ENCODE results near the gene GPC3. TPM values are rescaled to one million over a fixed set of nuclear protein-coding genes. Genes with fewer than 3 reads are reported as not detected.
"Not testable (repeated sequence)": the region's sequence is repeated elsewhere in the genome, so short reads cannot be mapped to it uniquely, and the experiment has no call there.

The GPC3 gene
- total RNA-seq, 1 experiment from 2014 or later: not detected

- Histone ChIP-seq H3K4me1 (ENCODE audit: low read length) (peaks cover 5% of the 10 kb centered on the region), H3K27ac (ENCODE audit: low read length) (no peak overlapping the region), H3K27me3 (ENCODE audit: low read length) (no peaks in the 10 kb centered on the region), H3K9ac (ENCODE audit: low read length) (no peak overlapping the region), H3K4me2 (ENCODE audit: low read depth, low read length, poor library complexity, severe bottlenecking) (no peak overlapping the region), H3K4me3 (ENCODE audit: low read length) (no peak overlapping the region), H2AFZ (ENCODE audit: low read length) (no peak overlapping the region), H3K9me2 (replicated peaks; ENCODE audit: insufficient read depth, low read length) (no peaks in the 10 kb centered on the region), H4K20me1 (ENCODE audit: insufficient read depth, low read depth, low read length) (no peaks in the 10 kb centered on the region), H3K79me2 (ENCODE audit: low read length) (no peaks in the 10 kb centered on the region), H3K36me3 (ENCODE audit: insufficient read depth, low read length) (no peaks in the 10 kb centered on the region), H3K9me3 (ENCODE audit: low read length) (no peaks in the 10 kb centered on the region)
- no peak for DNase-seq
These were observed 242.6 kb downstream of the GPC3 start for GRCh38 chrX:133742602-133743305.

DNA sequence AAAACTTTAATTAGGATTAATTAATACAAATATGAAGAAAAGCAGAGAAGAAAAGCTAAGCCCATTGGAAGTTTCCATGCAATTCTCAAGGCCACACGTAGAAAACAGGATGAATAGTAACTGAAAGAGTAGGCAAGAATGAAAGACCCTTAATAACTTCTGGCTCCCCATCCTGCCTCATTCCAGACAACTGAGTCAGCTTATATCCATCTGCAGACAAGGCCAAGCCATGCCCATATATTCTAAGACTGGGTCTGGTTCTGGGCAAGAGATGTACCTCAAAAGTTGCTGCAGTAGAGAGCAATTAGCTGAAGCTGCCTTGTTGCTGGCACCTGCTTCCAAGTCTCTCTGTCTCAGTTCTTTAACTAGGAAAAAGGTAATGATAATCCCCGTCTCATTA lies 244.1 kb downstream of the GPC3 start:
- Histone ChIP-seq H3K79me2 (ENCODE audit: low read length) (no peaks in the 10 kb centered on the region), H3K4me1 (ENCODE audit: low read length) (peaks cover 5% of the 10 kb centered on the region), H3K27ac (ENCODE audit: low read length) (no peak overlapping the region), H3K9me3 (ENCODE audit: low read length) (no peaks in the 10 kb centered on the region), H3K9me2 (replicated peaks; ENCODE audit: insufficient read depth, low read length) (no peaks in the 10 kb centered on the region), H3K4me2 (ENCODE audit: low read depth, low read length, poor library complexity, severe bottlenecking) (no peak overlapping the region), H3K9ac (ENCODE audit: low read length) (no peak overlapping the region), H3K27me3 (ENCODE audit: low read length) (no peaks in the 10 kb centered on the region), H3K4me3 (ENCODE audit: low read length) (no peak overlapping the region), H3K36me3 (ENCODE audit: insufficient read depth, low read length) (no peaks in the 10 kb centered on the region), H4K20me1 (ENCODE audit: insufficient read depth, low read depth, low read length) (no peaks in the 10 kb centered on the region), H2AFZ (ENCODE audit: low read length) (no peak overlapping the region)
- DNase-seq: no peak

DNA sequence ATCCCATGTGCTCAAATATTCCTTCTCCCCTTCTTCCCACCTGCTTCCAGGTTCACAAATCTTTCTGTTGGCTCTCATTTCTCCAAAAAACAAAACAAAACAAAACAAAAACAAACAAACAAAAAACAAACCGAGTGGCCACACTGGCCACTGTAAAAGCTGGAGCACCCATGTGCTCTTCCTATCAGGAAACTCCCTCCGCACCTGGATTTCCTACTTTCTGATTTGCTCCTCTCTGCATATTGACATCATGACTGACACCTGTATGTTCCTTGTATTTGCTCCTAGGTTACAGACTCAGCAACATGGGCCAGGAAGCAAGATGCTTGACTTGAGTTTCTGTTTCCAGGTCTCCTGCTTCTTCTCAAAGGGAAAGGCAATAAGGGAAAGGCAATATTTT lies 258.8 kb downstream of the GPC3 start:
- Histone ChIP-seq H4K20me1 (ENCODE audit: insufficient read depth, low read depth, low read length) (no peaks in the 10 kb centered on the region), H2AFZ (ENCODE audit: low read length) (no peak overlapping the region)

DNA sequence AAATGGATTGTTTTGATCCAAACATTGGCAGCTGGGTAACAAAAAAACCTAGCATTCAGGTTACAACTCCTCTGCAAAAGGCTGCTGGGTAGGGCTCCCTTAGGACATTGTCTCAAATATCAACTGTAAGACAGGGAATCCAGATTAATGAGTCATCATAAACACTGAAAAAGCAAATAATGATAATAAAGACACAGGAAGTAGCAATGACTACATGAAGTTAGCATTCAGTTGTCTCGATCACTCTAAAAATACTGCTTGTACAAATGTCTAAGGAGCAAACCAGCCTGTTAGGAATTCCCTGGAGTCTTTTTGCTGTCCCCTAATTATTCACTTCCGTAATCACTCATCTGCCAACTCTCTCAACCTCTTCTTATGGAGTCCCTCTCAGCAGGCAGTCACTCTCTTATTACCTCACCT lies 259.2 kb downstream of the GPC3 start:
- Histone ChIP-seq H3K9me2 (replicated peaks; ENCODE audit: insufficient read depth, low read length) (no peaks in the 10 kb centered on the region), H3K4me2 (ENCODE audit: low read depth, low read length, poor library complexity, severe bottlenecking) (no peak overlapping the region), H4K20me1 (ENCODE audit: insufficient read depth, low read depth, low read length) (no peaks in the 10 kb centered on the region), H3K27me3 (ENCODE audit: low read length) (no peaks in the 10 kb centered on the region; the same call in 1 of the 2 replicates), H3K36me3 (ENCODE audit: insufficient read depth, low read length) (no peaks in the 10 kb centered on the region), H2AFZ (ENCODE audit: low read length) (no peak overlapping the region), H3K4me1 (ENCODE audit: low read length) (no peaks in the 10 kb centered on the region), H3K4me3 (ENCODE audit: low read length) (no peak overlapping the region), H3K9ac (ENCODE audit: low read length) (no peak overlapping the region), H3K79me2 (ENCODE audit: low read length) (no peaks in the 10 kb centered on the region), H3K27ac (ENCODE audit: low read length) (no peak overlapping the region), H3K9me3 (ENCODE audit: low read length) (no peaks in the 10 kb centered on the region)
- no peak for DNase-seq

More for the DNA sequence above, 258.8 kb downstream of the GPC3 start:
- no peak overlapping the region for H3K27ac ChIP-seq (ENCODE audit: low read length)
- no peak for DNase-seq
- H3K9ac ChIP-seq (ENCODE audit: low read length): no peak overlapping the region
- no peaks in the 10 kb centered on the region for H3K9me2 ChIP-seq (replicated peaks; ENCODE audit: insufficient read depth, low read length)
- H3K4me1 ChIP-seq (ENCODE audit: low read length): no peaks in the 10 kb centered on the region
- no peak overlapping the region for H3K4me2 ChIP-seq (ENCODE audit: low read depth, low read length, poor library complexity, severe bottlenecking)
- no peaks in the 10 kb centered on the region for H3K36me3 ChIP-seq (ENCODE audit: insufficient read depth, low read length)
- no peaks in the 10 kb centered on the region; the same call in 1 of the 2 replicates for H3K27me3 ChIP-seq (ENCODE audit: low read length)
- no peaks in the 10 kb centered on the region for H3K79me2 ChIP-seq (ENCODE audit: low read length)
- no peaks in the 10 kb centered on the region for H3K9me3 ChIP-seq (ENCODE audit: low read length)
- H3K4me3 ChIP-seq (ENCODE audit: low read length): no peak overlapping the region

- no peaks in the 10 kb centered on the region for H4K20me1 ChIP-seq (ENCODE audit: insufficient read depth, low read depth, low read length)
- H3K27ac ChIP-seq (ENCODE audit: low read length): no peak overlapping the region
- no peaks in the 10 kb centered on the region for H3K9me2 ChIP-seq (replicated peaks; ENCODE audit: insufficient read depth, low read length)
- no peak overlapping the region for H3K4me2 ChIP-seq (ENCODE audit: low read depth, low read length, poor library complexity, severe bottlenecking)
- no peaks in the 10 kb centered on the region for H3K36me3 ChIP-seq (ENCODE audit: insufficient read depth, low read length)
- H2AFZ ChIP-seq (ENCODE audit: low read length): no peak overlapping the region
- H3K4me1 ChIP-seq (ENCODE audit: low read length): no peaks in the 10 kb centered on the region
- H3K79me2 ChIP-seq (ENCODE audit: low read length): no peaks in the 10 kb centered on the region
- DNase-seq: no peak
- no peak overlapping the region for H3K9ac ChIP-seq (ENCODE audit: low read length)
- no peak overlapping the region for H3K4me3 ChIP-seq (ENCODE audit: low read length)
- no peaks in the 10 kb centered on the region for H3K9me3 ChIP-seq (ENCODE audit: low read length)
- H3K27me3 ChIP-seq (ENCODE audit: low read length): no peaks in the 10 kb centered on the region
These were observed 261.5 kb downstream of the GPC3 start for GRCh38 chrX:133723930-133724329.

- H3K9ac ChIP-seq (ENCODE audit: low read length): no peak overlapping the region
- no peak overlapping the region for H2AFZ ChIP-seq (ENCODE audit: low read length)
- no peaks in the 10 kb centered on the region for H3K36me3 ChIP-seq (ENCODE audit: insufficient read depth, low read length)
- H3K79me2 ChIP-seq (ENCODE audit: low read length): no peaks in the 10 kb centered on the region
- no peaks in the 10 kb centered on the region for H3K4me1 ChIP-seq (ENCODE audit: low read length)
- H3K27me3 ChIP-seq (ENCODE audit: low read length): no peaks in the 10 kb centered on the region
- DNase-seq: no peak
- no peak overlapping the region for H3K4me2 ChIP-seq (ENCODE audit: low read depth, low read length, poor library complexity, severe bottlenecking)
- no peaks in the 10 kb centered on the region for H3K9me3 ChIP-seq (ENCODE audit: low read length)
- H3K9me2 ChIP-seq (replicated peaks; ENCODE audit: insufficient read depth, low read length): no peaks in the 10 kb centered on the region
- no peaks in the 10 kb centered on the region for H4K20me1 ChIP-seq (ENCODE audit: insufficient read depth, low read depth, low read length)
- H3K4me3 ChIP-seq (ENCODE audit: low read length): no peak overlapping the region
- H3K27ac ChIP-seq (ENCODE audit: low read length): no peak overlapping the region
These were observed 262.6 kb downstream of the GPC3 start for GRCh38 chrX:133722756-133723155.

DNA sequence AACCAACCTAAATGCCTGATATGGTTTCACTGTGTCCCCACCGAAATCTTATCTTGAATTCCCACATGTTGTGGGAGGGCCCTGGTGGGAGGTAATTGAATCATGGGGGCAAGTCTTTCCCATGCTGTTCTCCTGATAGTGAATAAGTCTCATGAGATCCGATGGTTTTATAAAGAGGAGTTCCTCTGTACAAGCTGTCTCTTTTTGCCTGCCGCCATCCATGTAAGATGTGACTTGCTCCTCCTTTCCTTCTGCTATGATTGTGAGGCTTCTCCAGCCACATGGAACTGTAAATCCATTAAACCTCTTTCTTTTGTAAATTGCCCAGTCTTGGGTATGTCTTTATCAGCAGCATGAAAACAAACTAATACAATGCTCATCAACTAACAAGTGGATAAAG lies 265.1 kb downstream of the GPC3 start:
- H2AFZ ChIP-seq (ENCODE audit: low read length); DNase-seq; H3K9me2 ChIP-seq (replicated peaks; ENCODE audit: insufficient read depth, low read length); H3K9me3 ChIP-seq (ENCODE audit: low read length); H3K36me3 ChIP-seq (ENCODE audit: insufficient read depth, low read length); H3K27ac ChIP-seq (ENCODE audit: low read length); H3K4me3 ChIP-seq (ENCODE audit: low read length); H3K79me2 ChIP-seq (ENCODE audit: low read length); H3K4me2 ChIP-seq (ENCODE audit: low read depth, low read length, poor library complexity, severe bottlenecking); H4K20me1 ChIP-seq (ENCODE audit: insufficient read depth, low read depth, low read length); H3K4me1 ChIP-seq (ENCODE audit: low read length); H3K27me3 ChIP-seq (ENCODE audit: low read length); H3K9ac ChIP-seq (ENCODE audit: low read length): not testable (repeated sequence)

DNA sequence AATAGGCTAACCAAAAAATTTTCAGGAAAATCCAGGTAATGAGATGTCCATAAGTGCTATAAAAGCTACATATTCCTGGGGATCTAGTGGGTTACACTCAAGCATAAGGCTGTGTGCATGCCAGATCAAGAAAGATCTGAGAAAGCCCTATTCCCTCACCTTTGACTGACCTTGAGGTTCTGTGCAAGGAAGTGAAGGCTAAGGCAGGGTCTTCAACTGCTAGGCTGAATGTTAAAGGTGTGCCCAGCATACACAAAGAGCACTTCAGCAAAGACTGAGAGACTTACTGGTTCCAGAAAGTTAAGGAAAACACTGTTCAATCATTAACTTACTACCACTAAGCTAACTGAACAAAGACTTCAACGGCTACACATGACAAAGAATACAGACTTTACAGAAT lies 269.7 kb downstream of the GPC3 start:
- DNase-seq: no peak
- Histone ChIP-seq H3K27me3 (ENCODE audit: low read length) (no peaks in the 10 kb centered on the region), H3K4me2 (ENCODE audit: low read depth, low read length, poor library complexity, severe bottlenecking) (no peak overlapping the region), H3K79me2 (ENCODE audit: low read length) (no peaks in the 10 kb centered on the region), H3K27ac (ENCODE audit: low read length) (no peak overlapping the region), H3K4me3 (ENCODE audit: low read length) (no peak overlapping the region), H3K36me3 (ENCODE audit: insufficient read depth, low read length) (no peaks in the 10 kb centered on the region), H3K9ac (ENCODE audit: low read length) (no peak overlapping the region), H4K20me1 (ENCODE audit: insufficient read depth, low read depth, low read length) (no peaks in the 10 kb centered on the region), H3K4me1 (ENCODE audit: low read length) (no peaks in the 10 kb centered on the region), H3K9me2 (replicated peaks; ENCODE audit: insufficient read depth, low read length) (no peaks in the 10 kb centered on the region), H2AFZ (ENCODE audit: low read length) (no peak overlapping the region), H3K9me3 (ENCODE audit: low read length) (no peaks in the 10 kb centered on the region)
